Measurements from ENCODE around the gene ABL1. TPM values are rescaled to one million over a fixed set of nuclear protein-coding genes. Genes with fewer than 3 reads are reported as not detected.

The ABL1 gene
- total RNA-seq, 4 donors from 2014 or later, result 60.3 to 97.0 (median 79.8) TPM

DNA sequence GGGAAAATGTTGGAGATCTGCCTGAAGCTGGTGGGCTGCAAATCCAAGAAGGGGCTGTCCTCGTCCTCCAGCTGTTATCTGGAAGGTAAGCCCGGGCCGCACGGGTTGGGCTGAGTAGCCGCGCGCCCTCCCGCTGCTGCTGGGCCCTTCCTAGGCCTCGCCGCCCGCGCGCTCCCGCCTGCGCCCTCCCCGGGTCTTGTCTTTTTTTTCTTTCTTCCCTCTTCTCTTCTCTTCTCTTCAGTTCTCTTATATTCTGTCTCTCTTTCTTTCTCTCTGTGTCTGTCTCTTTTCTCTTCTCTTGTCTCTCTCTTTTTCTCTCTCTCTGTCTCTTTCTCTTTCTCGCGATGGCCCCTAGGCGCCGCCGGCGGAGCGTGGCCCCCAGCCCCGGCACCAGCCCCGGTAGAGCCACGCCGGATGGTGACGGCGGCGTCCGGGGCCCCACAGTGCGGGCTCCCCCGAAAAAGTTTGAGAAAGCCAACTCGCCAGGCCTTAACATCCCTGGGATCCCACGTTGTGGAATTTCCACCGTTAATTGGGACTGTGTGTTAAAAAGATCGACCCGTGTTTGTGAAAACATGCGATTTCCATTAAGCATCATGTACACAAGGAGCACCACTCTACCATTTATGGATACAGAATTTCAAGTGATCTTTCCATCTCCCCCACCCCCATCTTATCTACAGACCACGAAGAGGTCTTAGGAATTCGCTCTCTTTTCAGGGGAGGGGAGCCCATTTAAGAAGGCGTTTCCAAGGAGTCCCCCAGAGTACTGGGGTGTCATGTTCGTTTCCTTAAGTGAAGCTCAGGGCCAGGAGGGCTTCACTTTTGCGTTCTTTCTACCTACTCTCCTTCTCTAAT, 616 bp downstream of the ABL1 start:
- no peak for TF ChIP-seq POLR2A (IDR thresholded peaks at IDR 0.05)
- TF ChIP-seq, protein P1, sequence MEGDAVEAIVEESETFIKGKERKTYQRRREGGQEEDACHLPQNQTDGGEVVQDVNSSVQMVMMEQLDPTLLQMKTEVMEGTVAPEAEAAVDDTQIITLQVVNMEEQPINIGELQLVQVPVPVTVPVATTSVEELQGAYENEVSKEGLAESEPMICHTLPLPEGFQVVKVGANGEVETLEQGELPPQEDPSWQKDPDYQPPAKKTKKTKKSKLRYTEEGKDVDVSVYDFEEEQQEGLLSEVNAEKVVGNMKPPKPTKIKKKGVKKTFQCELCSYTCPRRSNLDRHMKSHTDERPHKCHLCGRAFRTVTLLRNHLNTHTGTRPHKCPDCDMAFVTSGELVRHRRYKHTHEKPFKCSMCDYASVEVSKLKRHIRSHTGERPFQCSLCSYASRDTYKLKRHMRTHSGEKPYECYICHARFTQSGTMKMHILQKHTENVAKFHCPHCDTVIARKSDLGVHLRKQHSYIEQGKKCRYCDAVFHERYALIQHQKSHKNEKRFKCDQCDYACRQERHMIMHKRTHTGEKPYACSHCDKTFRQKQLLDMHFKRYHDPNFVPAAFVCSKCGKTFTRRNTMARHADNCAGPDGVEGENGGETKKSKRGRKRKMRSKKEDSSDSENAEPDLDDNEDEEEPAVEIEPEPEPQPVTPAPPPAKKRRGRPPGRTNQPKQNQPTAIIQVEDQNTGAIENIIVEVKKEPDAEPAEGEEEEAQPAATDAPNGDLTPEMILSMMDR (IDR thresholded peaks at IDR 0.05), result no peak
- Histone ChIP-seq H3K4me1 (peaks cover 47 to 48% of the 10 kb centered on the region in 2 donors), H3K27ac (peak overlapping the region; percentile 80 to 96 (median 88)), H3K27me3 (no peaks in the 10 kb centered on the region), H3K36me3 (no peaks in the 10 kb centered on the region), H3K9me3 (no peaks in the 10 kb centered on the region), H3K4me3 (replicated peaks in 1 of 3) (peak overlapping the region; percentile 32 to 50 (median 38))
- intact Hi-C loops (cut with DNase I), result no loop called here
- peak; percentile 45 to 54 for DNase-seq
- 1% methylated on average over 44 of the region's 44 CpGs for WGBS, 2 donors

GRCh38 chr9:130837002-130837511, 2.0 kb downstream of the ABL1 start:
- peaks cover 44 to 54% of the 10 kb centered on the region in 2 donors for H3K4me1 ChIP-seq
- no peak for DNase-seq
- TF ChIP-seq, protein P1 (IDR thresholded peaks at IDR 0.05), result no peak
- peak in 1 of 2 donors; percentile 12 for TF ChIP-seq POLR2A (IDR thresholded peaks at IDR 0.05)
- no peaks in the 10 kb centered on the region for H3K9me3 ChIP-seq
- peak overlapping the region; percentile 80 to 96 (median 88) for H3K27ac ChIP-seq
- WGBS, 2 donors, result 22 to 37% methylated on average over 5 of the region's 5 CpGs
- H3K27me3 ChIP-seq, result no peaks in the 10 kb centered on the region
- intact Hi-C loops (cut with DNase I), result no loop called here
- H3K4me3 ChIP-seq (replicated peaks in 1 of 3), result peak overlapping the region in 1 of 3 donors; percentile 50
- H3K36me3 ChIP-seq, result no peaks in the 10 kb centered on the region

DNA sequence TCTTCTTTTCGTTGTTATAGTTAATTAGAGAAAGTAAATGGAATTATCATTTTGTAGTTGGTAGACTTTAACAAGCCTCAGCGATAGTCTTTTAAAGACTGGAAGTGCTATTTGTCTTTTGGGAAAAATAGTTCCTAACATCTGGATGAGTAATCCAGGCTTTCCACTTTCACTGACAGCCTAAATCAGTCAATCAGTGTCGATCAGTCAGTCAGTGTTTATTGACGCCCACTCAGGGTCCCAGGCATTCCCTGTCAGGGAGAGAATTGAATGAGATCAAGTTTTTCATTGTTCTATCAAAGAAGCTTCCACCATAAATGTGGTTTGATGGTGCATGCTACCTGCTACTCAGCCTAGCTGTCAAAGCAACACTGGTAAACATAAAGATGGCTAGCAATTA, 2.6 kb downstream of the ABL1 start:
- intact Hi-C loops (cut with DNase I), result no loop called here
- H3K27me3 ChIP-seq, result no peaks in the 10 kb centered on the region
- peak overlapping the region in 1 of 3 donors; percentile 50 for H3K4me3 ChIP-seq (replicated peaks in 1 of 3)
- peaks cover 49 to 60% of the 10 kb centered on the region in 2 donors for H3K4me1 ChIP-seq
- peak overlapping the region; percentile 21 to 96 (median 80) for H3K27ac ChIP-seq
- H3K36me3 ChIP-seq, result no peaks in the 10 kb centered on the region
- TF ChIP-seq, protein P1 (IDR thresholded peaks at IDR 0.05), result no peak
- TF ChIP-seq POLR2A (IDR thresholded peaks at IDR 0.05), result no peak
- DNase-seq, result no peak
- H3K9me3 ChIP-seq, result no peaks in the 10 kb centered on the region
- 52 to 55% methylated on average over 4 of the region's 4 CpGs for WGBS, 2 donors

DNA sequence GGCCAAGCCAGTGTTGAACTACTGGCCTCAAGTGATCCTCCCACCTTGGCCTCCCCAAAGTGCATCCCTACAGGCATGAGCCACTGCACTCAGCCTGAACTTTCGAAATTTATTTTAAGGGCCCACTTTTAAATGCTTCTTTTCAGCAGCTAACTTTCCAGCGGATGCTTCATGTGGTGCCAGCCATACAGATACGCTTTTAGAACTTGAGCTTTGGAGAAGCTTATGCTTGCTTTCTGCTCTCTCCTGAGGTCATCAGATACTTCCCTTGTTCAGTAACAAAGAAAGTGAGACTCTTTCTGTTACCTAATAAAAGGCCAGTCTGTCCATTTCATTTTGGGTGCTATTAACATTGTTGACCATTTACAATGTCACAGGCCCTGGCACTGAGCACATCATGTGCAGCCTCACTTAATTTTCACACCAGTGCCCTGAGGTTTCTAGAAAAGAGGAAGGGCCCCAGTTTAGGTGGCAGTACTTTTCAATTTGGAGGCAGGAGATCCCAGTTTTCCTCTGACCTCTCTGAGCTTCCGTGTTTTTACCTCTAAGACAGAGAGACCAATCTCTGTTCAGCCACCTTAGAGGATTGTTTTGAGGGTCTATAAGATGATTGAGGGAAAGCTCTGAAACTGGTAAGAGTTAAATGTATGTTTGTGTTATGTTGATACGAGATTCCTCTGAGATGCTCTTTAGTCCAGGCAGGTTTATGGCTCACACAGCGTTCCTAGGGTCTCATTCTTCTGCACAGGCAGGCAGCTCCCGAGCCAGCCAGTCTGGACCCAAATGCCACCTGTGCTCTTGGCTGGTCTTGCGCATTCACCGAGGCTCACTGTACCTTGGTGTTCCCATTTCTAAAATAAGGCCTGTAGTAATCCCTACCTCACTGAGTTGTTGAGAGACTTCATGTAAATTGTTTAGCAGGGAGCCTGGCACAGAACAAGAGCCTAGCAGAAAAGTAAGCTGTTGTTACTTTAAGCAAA, 4.4 kb downstream of the ABL1 start:
- TF ChIP-seq, protein P1 (IDR thresholded peaks at IDR 0.05), result no peak
- TF ChIP-seq POLR2A (IDR thresholded peaks at IDR 0.05), result peak in 1 of 2 donors; percentile 25
- intact Hi-C loops (cut with DNase I), result no loop called here
- H3K27ac ChIP-seq, result peak overlapping the region; percentile 27 to 80 (median 43)
- H3K36me3 ChIP-seq, result no peaks in the 10 kb centered on the region
- H3K4me3 ChIP-seq (replicated peaks in 1 of 3), result no peak overlapping the region
- H3K4me1 ChIP-seq, result peaks cover 54 to 66% of the 10 kb centered on the region in 2 donors
- WGBS, 2 donors, result 52 to 60% methylated on average over 9 of the region's 9 CpGs
- DNase-seq, result peak; percentile 39 to 56
- no peaks in the 10 kb centered on the region for H3K27me3 ChIP-seq
- H3K9me3 ChIP-seq, result no peaks in the 10 kb centered on the region
